WI38 (cell line): ENCODE data around the gene STRIP1.

Source experiments
- H3K4me3 ChIP-seq: 2 replicates; pipeline ENCODE4 v1.5.1; 2011; ENCODE audit warnings: low read depth, mild to moderate bottlenecking, control low read depth, low read length
- CTCF ChIP-seq: IDR thresholded peaks from 2 replicates; pipeline ENCODE4 v1.5.1; 2012; ENCODE audit warnings: low read depth, mild to moderate bottlenecking, control low read depth, low read length

STRIP1 gene

GRCh38 chr1:110032327-110032726, 2.1 kb upstream of the STRIP1 start:
- no peak for TF ChIP-seq CTCF
- H3K4me3 ChIP-seq = no peak overlapping the region

- no peak for TF ChIP-seq CTCF
- no peak overlapping the region for H3K4me3 ChIP-seq
Measured at GRCh38 chr1:110033421-110033820, 1.0 kb upstream of the STRIP1 start.

GRCh38 chr1:110034040-110034450, 379 bp upstream of the STRIP1 start:
- peak overlapping the region; percentile 92 for H3K4me3 ChIP-seq
- TF ChIP-seq CTCF = no peak

- TF ChIP-seq CTCF = no peak
- peak overlapping the region; percentile 92 for H3K4me3 ChIP-seq
Measured at GRCh38 chr1:110035236-110035752, 870 bp downstream of the STRIP1 start.

GRCh38 chr1:110038271-110038670, 3.8 kb downstream of the STRIP1 start:
- TF ChIP-seq CTCF = no peak
- H3K4me3 ChIP-seq = no peak overlapping the region

GRCh38 chr1:110039641-110040040, 5.2 kb downstream of the STRIP1 start:
- no peak overlapping the region for H3K4me3 ChIP-seq
- TF ChIP-seq CTCF = no peak

- no peak for TF ChIP-seq CTCF
- no peak overlapping the region for H3K4me3 ChIP-seq
Measured at GRCh38 chr1:110040548-110040947, 6.1 kb downstream of the STRIP1 start.
